Measurements from ENCODE around the gene ZNF462.

DNA sequence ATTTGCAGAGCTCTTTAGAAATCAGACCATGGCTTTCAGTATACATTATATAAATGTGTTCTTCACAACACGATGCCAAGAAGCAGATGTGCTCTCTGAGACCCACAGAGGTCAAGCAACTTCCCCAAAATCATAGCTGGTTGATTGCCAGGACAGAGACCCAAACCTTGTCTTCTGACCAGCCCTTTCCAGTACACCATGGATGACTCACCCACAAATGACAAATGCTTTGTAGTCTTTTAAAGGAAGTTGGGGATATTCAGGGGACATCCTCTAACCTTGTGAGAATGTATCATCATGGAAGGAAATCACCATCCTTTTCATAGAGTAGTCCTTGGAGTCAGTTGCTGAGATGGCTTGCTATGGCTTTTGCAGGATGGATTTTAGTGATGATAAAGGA lies 30.1 kb downstream of the ZNF462 start:
- TF ChIP-seq, protein P1, sequence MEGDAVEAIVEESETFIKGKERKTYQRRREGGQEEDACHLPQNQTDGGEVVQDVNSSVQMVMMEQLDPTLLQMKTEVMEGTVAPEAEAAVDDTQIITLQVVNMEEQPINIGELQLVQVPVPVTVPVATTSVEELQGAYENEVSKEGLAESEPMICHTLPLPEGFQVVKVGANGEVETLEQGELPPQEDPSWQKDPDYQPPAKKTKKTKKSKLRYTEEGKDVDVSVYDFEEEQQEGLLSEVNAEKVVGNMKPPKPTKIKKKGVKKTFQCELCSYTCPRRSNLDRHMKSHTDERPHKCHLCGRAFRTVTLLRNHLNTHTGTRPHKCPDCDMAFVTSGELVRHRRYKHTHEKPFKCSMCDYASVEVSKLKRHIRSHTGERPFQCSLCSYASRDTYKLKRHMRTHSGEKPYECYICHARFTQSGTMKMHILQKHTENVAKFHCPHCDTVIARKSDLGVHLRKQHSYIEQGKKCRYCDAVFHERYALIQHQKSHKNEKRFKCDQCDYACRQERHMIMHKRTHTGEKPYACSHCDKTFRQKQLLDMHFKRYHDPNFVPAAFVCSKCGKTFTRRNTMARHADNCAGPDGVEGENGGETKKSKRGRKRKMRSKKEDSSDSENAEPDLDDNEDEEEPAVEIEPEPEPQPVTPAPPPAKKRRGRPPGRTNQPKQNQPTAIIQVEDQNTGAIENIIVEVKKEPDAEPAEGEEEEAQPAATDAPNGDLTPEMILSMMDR (IDR thresholded peaks at IDR 0.05): no peak
- TF ChIP-seq POLR2A (IDR thresholded peaks at IDR 0.05): no peak
